Prostate gland (tissue), 2 donors: ENCODE measurements around the gene SMARCA5. TPM values are rescaled to one million over a fixed set of nuclear protein-coding genes. Genes with fewer than 3 reads are reported as not detected.

Source experiments
- DNase-seq: peaks from one replicate; pipeline ENCODE4 v3.0.0-alpha.2; 2019; ENCODE audit warnings: low spot score
- H3K27ac ChIP-seq, 2 donors: fragments of 200-600 bp; sonication (generic); 2 replicates each; pipeline ENCODE4 v1.5.1; 2017 to 2019
- H3K27me3 ChIP-seq: fragments of 200-600 bp; sonication (generic); replicated peaks from 2 replicates; pipeline ENCODE4 v1.5.1; 2019; ENCODE audit not compliant: insufficient read depth
- H3K36me3 ChIP-seq, 2 donors: fragments of 200-600 bp; sonication (generic); 1 replicate in 1 of 2; 2 replicates in 1 of 2; pipeline versions ENCODE4 v1.5.1 to v1.8.1; 2017 to 2019
- H3K4me1 ChIP-seq: fragments of 200-600 bp; sonication (generic); replicated peaks from 2 replicates; pipeline ENCODE4 v1.5.1; 2019
- H3K4me3 ChIP-seq, 2 donors: fragments of 200-600 bp; sonication (generic); 2 replicates each; pipeline ENCODE4 v1.5.1; 2017 to 2019
- H3K9me3 ChIP-seq: fragments of 200-600 bp; sonication (generic); 2 replicates; pipeline ENCODE4 v1.5.1; 2017
- CTCF ChIP-seq, 4 experiments: fragments of 200-600 bp in 2 of 4; fragments of 450-650 bp in 2 of 4; sonication (generic) in 2 of 4; IDR thresholded peaks; 1 replicate in 3 of 4; 2 replicates in 1 of 4; pipeline ENCODE4 v1.5.1; 2016 to 2019; ENCODE audit warnings: antibody characterized with exemption in 4 of 4, mild to moderate bottlenecking in 2 of 4, moderate library complexity in 2 of 4
- POLR2A ChIP-seq: fragments of 450-650 bp; IDR thresholded peaks from one replicate; pipeline ENCODE4 v1.6.1; 2016; ENCODE audit warnings: antibody characterized with exemption, mild to moderate bottlenecking
- POLR2AphosphoS5 ChIP-seq: sonication (generic); formaldehyde crosslinking; IDR thresholded peaks from one replicate; pipeline ENCODE4 v1.6.1; 2017; ENCODE audit warnings: antibody characterized with exemption
- WGBS: methylation state at CpG from one replicate; pipeline ENCODE4 v1.1.5; 2018; 5-methylcytosine and 5-hydroxymethylcytosine counted together
- intact Hi-C: fragments of 100-400 bp; cut with DNase I; formaldehyde crosslinking; loops from one replicate; pipeline ENCODE4 v1.14.2; 2022
- total RNA-seq, 2 donors: library from RNA; depleted of rRNA; stranded (reverse); fragments of >200 nt; gene quantifications; one replicate each; pipeline ENCODE4 v1.1.0, GENCODE V29; 2016

SMARCA5 gene
- 10 to 100 TPM; 36.7 to 62.5 TPM for total RNA-seq

GRCh38 chr4:143513314-143514168, at the start of gene SMARCA5:
TSS of gene SMARCA5 (plus strand) at chr4:143513702. CDS start at chr4:143513925, 223 bp downstream.
- TF ChIP-seq POLR2AphosphoS5 (peak; percentile 94), CTCF (IDR thresholded peaks at IDR 0.05) (no peak), POLR2A (peak; percentile 87)
- Histone ChIP-seq H3K4me1 (no peaks in the 10 kb centered on the region), H3K27me3 (no peaks in the 10 kb centered on the region), H3K27ac (peak within 1 kb of the TSS; percentile 93 to 98), H3K9me3 (no peaks in the 10 kb centered on the region), H3K36me3 (no peaks in the 10 kb centered on the region), H3K4me3 (peak within 1 kb of the TSS; percentile 85 to 87)
- under 1% methylated on average over 86 of the region's 86 CpGs for WGBS
- intact Hi-C loops: loop anchor here (10.0 kb wide), 1 partner anchor 129 kb away; no protein-coding TSS in a partner anchor
- peak; percentile 97 for DNase-seq

GRCh38 chr4:143473334-143474126, 40.0 kb upstream of the SMARCA5 start:
- Histone ChIP-seq H3K9me3 (no peaks in the 10 kb centered on the region), H3K27me3 (no peaks in the 10 kb centered on the region), H3K27ac (no peak overlapping the region), H3K4me3 (no peak overlapping the region), H3K4me1 (no peaks in the 10 kb centered on the region), H3K36me3 (no peaks in the 10 kb centered on the region)
- no peak for DNase-seq
- intact Hi-C loops: no loop called here
- 31% methylated on average over 1 of the region's 1 CpG for WGBS
- TF ChIP-seq POLR2A: no peak
- TF ChIP-seq POLR2AphosphoS5: peak; percentile 19

GRCh38 chr4:143477487-143477886, 36.0 kb upstream of the SMARCA5 start:
- no peaks in the 10 kb centered on the region for H3K9me3 ChIP-seq
- H3K4me3 ChIP-seq: no peak overlapping the region
- no peak overlapping the region for H3K27ac ChIP-seq
- intact Hi-C loops: no loop called here
- no peak for DNase-seq
- no peaks in the 10 kb centered on the region for H3K36me3 ChIP-seq
- 92% methylated on average over 2 of the region's 2 CpGs for WGBS
- TF ChIP-seq POLR2AphosphoS5: no peak
- H3K4me1 ChIP-seq: no peaks in the 10 kb centered on the region
- no peaks in the 10 kb centered on the region for H3K27me3 ChIP-seq

GRCh38 chr4:143481361-143481760, 32.1 kb upstream of the SMARCA5 start:
- no peak for DNase-seq
- Histone ChIP-seq H3K4me3 (no peak overlapping the region), H3K9me3 (no peaks in the 10 kb centered on the region), H3K27me3 (no peaks in the 10 kb centered on the region), H3K36me3 (no peaks in the 10 kb centered on the region), H3K4me1 (no peaks in the 10 kb centered on the region), H3K27ac (no peak overlapping the region)
- intact Hi-C loops: loop anchor here (10.0 kb wide), 1 partner anchor 147 kb away; the partner anchor contains the start of gene GAB1
- TF ChIP-seq CTCF (IDR thresholded peaks at IDR 0.05) (no peak), POLR2AphosphoS5 (no peak), POLR2A (no peak)
- WGBS: 33% methylated on average over 3 of the region's 3 CpGs

GRCh38 chr4:143482840-143483239, 30.7 kb upstream of the SMARCA5 start:
- H3K4me1 ChIP-seq: no peaks in the 10 kb centered on the region
- H3K36me3 ChIP-seq: no peaks in the 10 kb centered on the region
- no peaks in the 10 kb centered on the region for H3K27me3 ChIP-seq
- no peak for DNase-seq
- TF ChIP-seq POLR2A: no peak
- TF ChIP-seq POLR2AphosphoS5: peak; percentile 23
- peak; percentile 12 to 69 (median 52) for TF ChIP-seq CTCF (IDR thresholded peaks at IDR 0.05)
- H3K27ac ChIP-seq: no peak overlapping the region
- no peaks in the 10 kb centered on the region for H3K9me3 ChIP-seq
- intact Hi-C loops: loop anchor here (2.0 to 10.0 kb wide), 2 partner anchors 148 to 276 kb away; partner anchors contain the start of gene GAB1
- no peak overlapping the region for H3K4me3 ChIP-seq
- WGBS: 5% methylated on average over 1 of the region's 1 CpG
